HG03097 (cell line): ENCODE results near the gene DLG5.

ENCODE experiments used
- ATAC-seq: cut with Tn5 transposase; IDR thresholded peaks from one replicate; pipeline ENCODE4 v1.9.1; 2021; ENCODE audit not compliant: unreplicated experiment, low FRiP score

The DLG5 gene

DNA sequence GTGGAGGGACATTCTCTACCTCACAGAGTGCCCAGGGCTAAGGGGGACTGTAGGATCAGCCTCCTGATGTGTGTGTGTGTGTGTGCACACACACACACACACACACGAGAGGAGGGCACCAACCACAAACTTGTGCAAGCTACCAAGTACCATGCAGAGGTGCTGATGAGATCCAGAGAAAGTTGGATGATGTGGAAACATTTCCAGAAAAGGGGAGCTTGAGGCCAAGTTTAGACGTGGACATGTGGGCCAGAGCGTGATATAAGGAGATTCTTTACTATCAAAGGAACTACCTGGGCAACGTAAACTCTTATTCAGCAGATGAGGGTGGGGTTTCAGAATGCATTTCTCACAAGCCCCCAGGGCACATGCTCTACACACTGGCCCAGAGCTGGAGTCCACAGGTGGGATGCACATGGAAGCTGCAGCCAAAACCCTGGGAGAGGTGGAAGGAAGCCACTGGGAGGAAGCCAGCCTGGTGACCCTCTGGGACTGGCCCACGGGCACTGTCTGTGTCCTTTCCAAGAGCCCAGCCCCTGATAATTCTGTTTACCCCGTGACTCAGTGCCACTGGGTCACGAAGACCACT lies 53.5 kb downstream of the DLG5 start:
- no peak for ATAC-seq

DNA sequence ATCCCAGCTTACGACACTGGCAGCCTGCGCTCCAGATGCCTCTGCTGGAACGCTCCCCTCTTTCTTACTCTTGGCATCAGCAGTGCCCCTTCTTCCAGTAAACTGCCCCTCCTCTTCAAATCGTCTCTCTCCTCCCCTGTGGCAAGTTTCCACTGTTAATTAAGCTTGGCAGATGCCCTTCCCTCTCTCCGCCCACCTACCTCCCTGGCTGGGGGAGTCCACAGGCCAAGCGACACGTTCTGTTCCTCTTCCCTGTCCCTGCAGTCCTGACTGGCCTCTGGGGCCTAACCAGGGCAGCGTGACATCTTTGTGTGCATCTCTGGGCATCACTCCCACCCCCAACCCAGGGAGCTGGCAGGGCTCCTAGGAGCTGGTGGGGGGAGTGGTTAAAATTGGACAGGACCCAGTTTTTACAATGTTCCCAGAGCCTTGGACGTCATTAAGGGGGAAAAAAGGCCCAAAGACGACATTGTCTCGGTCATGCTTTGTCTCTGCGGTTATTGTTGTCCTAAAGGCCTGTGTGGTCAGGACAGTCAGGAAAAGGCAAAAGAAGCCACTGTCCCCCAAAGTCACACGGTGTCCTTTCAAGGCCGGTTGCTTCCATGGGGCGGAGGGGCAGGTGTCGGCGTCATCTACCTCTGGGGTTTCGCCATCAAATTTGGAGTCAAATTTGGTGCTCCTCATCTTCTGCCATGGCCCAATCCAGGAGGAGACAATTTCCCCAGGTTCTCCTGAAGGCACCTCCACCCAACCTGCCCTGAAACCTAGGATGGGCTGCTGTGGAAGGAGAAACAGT lies 54.2 kb downstream of the DLG5 start:
- no peak for ATAC-seq

DNA sequence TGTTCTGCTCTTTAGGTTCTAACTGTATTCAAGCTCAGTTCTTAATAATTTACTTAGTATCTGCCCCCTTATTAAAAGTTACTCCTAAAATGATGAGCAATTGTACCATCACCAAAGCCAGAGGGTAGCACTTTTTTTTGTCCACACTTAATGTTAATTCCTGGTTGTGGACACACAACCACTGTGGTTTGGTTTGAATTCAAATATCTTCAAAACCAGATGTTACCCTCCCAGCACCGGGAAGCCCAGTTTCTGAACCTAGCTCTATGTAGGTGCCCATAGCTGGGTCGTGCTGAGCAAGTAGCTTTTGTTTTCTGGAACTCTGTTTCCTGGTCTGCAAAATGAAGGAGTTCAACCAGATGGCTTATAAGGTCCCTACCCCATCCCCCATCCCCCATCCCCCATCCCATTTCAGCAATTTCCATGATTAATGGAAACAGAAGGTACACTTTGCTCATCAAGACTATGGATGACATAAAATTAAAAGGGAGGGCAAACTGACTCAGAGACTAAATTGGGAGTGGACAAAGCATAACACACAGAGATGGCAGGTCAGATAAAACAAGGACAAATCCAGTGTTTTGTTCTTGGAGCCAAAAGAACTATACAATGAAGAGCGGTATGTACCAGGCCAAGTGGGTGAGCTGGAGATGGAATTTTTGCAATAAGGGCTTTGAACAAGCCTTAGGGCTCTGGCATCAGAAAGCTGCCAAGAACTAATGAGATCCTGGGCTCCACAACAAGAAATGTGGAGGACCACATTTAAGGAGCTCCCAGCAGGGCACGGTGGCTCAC lies 56.7 kb downstream of the DLG5 start:
- no peak for ATAC-seq

DNA sequence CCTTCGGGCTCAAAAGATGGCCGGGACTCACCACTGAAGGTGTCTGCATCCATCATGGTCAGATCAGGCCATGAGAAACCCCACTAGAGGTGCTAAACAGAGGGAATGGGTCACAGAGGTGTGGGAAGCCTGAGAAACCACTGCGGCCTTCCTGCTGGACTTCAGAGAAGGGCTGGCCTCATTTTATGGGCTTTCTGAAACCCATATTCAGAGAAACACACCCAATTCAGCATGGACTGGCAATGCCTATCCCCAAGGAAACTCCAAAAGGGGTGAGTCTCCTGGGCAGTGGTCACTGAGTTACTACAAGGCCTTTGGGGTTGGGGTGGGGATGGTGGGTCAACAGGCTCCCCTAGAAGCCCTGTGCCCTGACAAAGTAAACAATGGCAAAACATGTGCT lies 58.0 kb downstream of the DLG5 start:
- no peak for ATAC-seq

DNA sequence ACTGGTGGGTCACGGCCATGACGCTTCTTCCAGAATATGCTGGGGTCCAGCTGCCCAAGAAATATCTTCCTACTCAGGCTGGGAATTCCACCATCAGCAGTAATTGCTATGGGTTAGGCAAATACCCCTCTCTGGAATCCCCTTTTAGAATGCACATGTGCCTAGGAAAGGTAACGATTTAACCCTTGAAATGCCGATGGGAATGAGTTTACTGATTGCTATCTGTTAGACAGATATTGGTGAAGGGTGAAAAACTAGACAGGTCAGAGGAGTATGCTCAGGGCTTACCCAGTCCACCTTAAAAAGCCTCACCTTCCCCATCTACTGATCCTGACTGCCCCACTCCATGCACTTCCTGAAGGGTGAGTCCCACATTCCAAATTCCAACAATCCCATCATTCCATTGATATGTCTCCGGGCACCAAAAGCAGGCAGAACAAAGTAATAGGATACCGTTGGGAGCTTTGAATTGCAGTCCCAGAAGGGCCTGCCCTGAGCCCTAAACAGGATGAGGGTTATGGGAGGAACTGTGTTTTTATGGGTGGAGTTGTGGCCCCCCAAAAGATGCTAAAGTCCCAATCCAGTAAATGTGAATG lies 59.3 kb downstream of the DLG5 start:
- ATAC-seq: no peak

DNA sequence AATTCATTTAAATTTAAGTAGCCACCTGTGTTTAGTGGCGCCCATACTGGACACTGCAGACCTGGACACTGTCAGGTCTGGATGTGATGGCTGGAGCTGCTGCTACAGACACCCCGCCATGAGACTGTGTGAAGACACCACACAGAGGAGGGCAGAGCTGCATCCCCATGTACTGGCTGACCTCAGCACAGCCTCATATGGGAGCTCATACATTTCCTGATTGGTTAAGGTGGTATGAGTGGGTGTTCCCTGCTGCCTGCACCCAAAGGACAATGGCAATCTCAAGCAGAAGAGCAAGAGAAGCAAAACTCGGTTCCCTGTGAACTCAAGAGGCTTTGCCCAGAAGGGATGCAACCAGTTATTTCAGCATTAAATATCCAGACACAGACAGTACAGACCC lies 60.0 kb downstream of the DLG5 start:
- no peak for ATAC-seq

DNA sequence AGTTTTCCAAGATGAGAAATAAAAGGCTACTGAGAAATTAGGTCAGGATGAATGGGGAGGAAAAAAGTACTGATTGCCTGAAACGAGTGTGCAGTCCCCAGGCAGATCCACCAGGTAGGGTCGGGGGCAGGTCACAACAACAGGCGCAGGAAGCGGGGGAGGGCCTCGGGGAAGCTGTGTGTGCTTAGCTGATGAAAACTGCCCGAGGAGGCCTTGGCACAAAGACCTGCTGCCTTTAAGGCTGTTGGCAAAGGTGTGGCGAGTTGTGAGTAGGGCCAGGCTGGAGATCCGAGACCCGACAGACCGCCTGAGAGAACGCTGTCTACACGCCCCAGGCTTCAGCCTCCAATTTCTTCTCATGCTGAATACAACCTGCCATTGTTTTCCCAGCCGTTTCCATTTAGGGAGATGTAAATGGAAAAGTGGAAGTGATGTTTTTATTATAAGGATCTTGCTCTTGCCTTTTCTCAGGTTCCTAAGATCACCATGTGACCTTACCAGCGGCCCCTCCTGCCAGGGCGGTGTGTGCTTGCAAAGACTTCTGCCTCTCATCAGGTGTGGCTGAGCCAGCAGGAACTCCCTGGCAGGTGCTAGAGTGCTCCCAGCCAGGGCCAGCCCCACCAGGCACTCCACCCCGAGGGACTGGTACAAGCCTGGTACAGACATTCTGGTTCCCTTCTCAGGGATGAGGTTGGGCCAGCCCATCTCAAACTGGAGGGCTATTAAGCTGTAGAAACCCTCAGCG lies 60.8 kb downstream of the DLG5 start:
- no peak for ATAC-seq

DNA sequence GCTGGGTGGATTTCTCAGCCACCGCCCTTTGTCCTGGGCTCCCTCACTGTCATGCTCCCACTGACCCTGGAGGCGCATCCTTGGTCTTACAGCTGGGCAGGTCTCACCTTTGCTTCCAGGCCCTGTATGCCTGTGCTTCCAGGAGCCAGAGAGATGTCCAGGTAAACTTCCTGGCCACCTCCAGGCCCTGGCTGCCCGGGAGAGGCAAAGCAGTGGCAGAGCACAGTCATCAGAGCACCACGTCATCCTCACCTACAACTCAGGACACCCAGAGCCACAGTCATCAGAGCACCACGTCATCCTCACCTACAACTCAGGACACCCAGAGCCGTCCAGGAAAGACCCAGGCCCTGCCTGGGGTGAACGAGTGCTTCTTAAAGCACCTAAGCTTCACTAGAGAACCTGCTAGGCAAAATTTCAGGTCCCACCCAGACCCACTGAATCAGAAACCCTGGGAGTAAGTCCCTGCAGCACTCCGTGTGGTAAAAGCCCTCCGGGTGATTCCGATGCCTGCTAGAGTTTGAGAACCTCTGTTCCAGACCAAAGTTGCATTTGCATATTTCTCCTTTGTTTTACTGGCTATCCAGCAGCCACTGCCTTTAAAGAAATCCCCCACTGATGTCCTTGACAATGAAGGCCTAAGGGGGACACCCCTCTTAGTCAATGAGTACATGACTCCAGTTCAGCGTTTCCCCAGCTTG lies 62.3 kb downstream of the DLG5 start:
- ATAC-seq: no peak

DNA sequence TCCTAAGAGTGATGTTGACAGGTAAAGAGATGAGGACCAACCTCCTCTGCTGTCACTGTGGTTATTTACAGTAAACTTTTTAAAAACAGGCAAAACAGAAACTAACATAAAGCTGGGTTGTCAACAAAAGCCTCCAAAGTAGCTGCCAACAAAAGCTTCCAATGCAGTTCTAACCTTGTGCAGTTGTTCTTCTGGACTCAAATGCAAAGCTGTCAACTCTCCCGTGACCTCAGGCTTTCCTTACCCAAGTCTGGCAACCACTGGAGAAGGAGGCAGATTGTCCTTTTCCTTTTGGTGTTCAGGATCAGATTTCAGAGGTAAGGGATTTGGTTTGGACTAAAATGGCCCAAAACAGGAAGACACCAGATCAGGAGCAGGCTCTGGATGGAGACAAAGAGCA lies 63.1 kb downstream of the DLG5 start:
- no peak for ATAC-seq

DNA sequence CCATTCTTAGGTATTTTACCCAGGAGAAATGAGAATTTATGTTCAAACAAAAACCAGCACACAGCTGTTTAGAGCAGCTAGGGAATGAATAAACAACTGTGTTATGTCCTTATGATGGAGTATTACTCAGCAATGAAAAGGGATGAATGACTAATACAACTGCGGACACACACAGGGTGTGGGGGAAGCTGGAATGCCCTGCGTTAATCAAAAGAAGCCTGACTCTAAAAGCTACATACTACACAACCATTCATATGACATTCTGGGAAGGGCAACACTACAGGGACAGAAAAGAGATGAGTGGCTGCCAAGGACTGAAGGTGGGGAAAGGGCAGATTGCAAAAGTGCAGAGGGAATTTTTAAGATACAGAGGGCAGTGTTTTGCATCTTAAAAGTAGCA lies 64.0 kb downstream of the DLG5 start:
- no peak for ATAC-seq

DNA sequence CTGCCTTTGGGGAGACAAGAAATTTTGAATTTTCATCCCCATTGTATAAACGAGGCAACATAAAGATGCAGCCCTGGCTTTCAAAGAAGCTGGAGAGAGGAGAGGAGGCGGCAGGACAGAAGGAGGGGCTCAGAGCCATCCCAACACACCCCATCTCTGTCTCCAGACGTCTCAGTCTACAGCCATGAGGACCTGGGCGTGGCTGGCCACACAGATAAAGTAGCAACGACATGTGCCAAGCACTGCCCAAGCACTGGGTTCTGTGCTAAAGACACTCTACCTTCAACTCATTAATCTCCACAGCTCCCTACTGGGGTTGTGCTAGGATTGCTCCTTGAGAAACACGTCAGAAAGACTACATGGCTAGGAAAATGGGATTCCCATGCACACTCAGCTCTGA lies 65.2 kb downstream of the DLG5 start:
- ATAC-seq: no peak

DNA sequence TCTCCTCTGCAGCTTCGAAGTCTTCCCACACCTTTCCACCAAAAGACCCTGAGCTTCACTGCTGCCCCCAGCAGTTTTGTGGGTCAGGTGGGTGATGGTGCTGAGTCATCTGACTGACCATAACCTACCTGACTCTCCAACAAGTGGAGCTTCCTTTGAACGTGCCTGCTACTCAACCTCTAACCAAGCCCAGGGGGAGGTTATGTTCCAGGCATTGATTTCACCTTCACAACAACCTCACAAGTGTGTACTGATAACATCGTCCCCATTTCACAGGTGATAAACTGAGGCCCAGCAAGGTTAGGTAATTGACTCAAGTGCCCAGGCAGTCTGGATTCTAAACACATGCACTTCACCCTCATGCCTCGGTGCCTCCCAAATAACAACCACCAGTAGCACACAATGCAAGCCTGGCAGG lies 66.7 kb downstream of the DLG5 start:
- no peak for ATAC-seq

DNA sequence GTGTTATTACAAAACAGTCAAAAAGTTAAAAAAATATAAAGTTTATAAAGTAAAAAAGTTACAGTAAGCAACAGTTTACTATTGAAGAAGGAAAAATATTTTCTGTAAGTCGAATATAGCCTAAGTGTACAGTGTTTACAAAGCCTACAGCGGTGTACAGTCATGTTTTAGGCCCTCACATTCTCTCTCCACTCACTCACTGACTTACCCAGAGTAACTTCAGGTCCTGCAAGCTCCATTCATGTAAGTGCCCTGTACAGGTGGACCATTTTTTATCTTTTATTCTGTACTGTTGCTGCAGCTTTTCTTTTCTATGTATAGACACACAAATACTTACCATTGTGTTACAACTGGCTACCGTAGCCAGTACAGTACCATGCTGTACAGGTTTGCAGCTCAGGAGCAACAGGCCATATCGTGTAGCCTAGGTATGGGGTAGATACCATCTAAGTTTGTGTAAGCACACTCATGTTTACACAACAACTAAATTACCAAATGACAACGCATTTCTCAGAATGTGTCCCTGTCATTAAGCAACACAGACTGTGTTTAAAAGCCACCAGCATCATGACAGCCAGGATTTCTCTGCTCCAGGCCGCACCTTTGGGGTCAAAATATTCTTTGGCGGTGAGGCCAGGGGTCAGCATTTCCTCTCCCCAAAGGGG lies 67.2 kb downstream of the DLG5 start:
- ATAC-seq: no peak

DNA sequence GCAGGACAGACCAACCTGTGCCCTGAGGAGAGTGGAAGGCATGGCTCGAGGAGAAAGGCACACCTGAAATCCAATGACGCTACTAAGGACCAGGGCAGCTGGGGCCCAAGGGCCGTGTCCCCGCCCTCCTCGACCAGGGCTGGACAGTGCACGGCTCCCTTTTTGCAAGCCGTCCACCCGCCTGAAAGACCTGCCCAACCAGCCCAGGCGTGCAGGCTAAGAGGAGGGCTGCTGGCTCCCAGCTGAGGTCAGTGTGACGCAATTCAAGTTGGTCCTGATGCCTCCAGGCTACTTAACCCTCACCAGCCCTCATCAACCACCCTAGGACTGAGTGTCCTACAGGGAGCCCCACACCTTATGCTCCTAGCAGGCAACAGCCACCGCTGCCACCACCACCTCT lies 69.3 kb downstream of the DLG5 start:
- ATAC-seq: no peak

DNA sequence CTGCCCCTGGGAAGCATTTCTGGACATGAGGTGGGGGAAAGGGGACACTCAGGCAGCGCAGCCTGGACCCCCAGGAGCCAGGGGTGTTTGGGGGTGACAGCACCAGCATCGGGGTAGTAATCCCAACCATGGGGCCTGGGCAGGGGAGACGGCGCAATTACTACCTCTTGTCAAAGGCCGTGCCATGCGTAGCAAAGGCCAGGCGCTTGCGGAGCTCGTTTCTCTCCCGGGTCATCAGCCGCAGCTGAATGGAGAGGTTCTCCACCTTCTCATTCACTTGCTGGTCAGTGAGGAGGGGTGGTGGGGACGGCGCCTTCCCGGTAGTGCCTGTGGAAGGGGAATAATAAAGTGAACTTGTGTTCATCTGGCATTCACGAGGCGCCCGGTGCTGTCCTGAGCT lies 70.0 kb downstream of the DLG5 start:
- no peak for ATAC-seq

DNA sequence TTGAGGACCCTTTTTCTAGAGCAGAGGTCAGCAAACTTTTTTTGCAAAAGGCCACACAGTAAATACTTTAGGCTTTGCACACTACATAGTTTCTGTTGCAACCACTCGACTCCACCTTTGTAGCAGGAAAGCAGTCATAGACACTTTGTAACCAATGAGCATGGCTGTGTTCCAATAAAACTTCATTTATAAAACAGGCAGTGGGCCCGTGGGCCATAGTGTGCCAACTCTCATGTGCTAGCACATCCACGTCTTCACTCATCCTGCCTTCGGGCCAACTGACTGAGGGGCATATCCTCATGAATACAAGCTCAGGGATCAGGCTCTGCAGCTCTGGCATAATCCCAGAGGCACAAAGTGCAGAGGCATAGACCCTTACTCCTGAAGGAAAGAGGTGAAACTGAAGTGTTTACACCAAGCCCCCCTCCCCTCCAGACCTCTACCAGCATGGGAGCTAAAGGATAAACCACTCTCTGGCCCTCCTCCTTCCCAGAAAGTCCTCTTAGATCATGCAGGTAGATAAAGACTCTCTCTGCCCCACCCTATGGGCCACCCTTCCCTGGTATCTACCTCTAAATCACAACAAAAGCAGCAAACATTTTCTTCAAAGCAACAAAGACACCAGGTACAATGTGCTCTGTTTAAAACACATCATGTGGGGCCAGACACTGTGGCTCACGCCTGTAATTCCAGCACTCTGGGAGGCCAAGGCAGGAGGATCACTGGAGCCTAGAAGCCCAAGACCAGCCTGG lies 71.0 kb downstream of the DLG5 start:
- ATAC-seq: no peak

DNA sequence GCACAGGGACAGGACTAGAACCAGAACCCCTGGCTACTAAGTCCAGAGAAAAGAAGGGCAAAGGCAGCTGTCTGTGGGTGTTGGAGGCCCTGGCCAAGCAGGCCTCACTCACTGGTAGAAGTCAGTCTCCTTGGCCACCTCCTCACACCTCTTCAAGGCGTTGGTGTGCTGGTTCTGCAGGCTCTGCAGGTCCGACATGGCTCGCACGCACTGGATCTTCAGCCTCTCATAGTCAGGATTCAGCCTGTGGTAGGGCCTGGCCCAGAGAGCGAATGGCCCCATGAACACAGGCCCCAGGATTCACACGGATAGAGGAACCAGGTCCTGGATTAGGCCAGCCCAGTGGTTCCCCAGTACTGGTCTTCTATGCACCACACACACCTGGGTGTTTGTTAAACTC lies 72.4 kb downstream of the DLG5 start:
- no peak for ATAC-seq

DNA sequence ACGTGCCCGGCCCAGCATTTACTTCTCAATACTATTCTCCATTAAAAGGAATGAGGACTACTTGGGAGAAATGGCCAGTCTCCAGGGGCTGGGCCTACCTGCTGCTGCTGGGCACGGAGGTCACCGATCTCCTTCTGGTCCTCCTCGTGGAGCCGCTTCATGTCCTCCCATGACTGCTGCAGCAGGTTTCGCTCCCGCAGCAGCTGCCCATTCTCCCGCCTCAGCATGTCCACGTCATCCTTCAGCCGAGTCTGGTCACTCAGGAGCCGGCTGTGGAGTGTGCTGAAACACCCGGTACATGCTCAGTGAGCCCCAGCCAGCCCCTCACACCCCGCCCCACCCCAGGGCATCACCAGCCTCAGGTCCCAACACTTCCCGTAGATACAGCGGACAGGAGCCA lies 73.3 kb downstream of the DLG5 start:
- no peak for ATAC-seq
